T-helper 17 cell (primary cell): ENCODE results near the gene CDC42BPB. TPM values are rescaled to one million over a fixed set of nuclear protein-coding genes. Genes with fewer than 3 reads are reported as not detected.

ENCODE experiments used
- ATAC-seq: fragments of 150-1000 bp; cut with Tn5 transposase; 2 replicates; pipeline ENCODE4 v1.10.0; 2021; ENCODE audit warnings: mild to moderate bottlenecking, moderate library complexity
- DNase-seq, 3 donors: peaks; one replicate each; pipeline versions ENCODE4 v3.0.0 to v3.0.0-alpha.2; 2020 to 2021
- H3K9me3 ChIP-seq: one replicate; pipeline ENCODE4 v1.7.0; 2013; ENCODE audit warnings: low read length, mild to moderate bottlenecking; ENCODE audit not compliant: control insufficient read depth, poor library complexity, severe bottlenecking
- H3K27ac Mint-ChIP-seq: one replicate; pipeline ENCODE4 v1.8.0; 2022; ENCODE audit warnings: mild to moderate bottlenecking, moderate library complexity, mixed read lengths
- H3K27me3 Mint-ChIP-seq: one replicate; pipeline ENCODE4 v1.8.0; 2022; ENCODE audit warnings: mixed read lengths
- H3K36me3 Mint-ChIP-seq: one replicate; pipeline ENCODE4 v1.8.0; 2022; ENCODE audit warnings: low read depth, mixed read lengths
- H3K4me1 Mint-ChIP-seq: one replicate; pipeline ENCODE4 v1.8.0; 2022; ENCODE audit warnings: mild to moderate bottlenecking, mixed read lengths
- H3K4me3 Mint-ChIP-seq: one replicate; pipeline ENCODE4 v1.8.0; 2022; ENCODE audit warnings: mild to moderate bottlenecking, moderate library complexity, mixed read lengths
- total RNA-seq, 4 donors: library from RNA in 2 of 4; stranded (reverse) in 2 of 4; gene quantifications; one replicate each; pipeline ENCODE4 v1.2.3 and lab custom pipeline; 2022 to 2026

The CDC42BPB gene
- total RNA-seq, 2 donors from 2014 or later: 11.6 to 16.3 TPM

GRCh38 chr14:103006106-103006505 is 51.2 kb downstream of the CDC42BPB start:
- Mint-ChIP-seq H3K4me3 (no peak overlapping the region), H3K27ac (no peak overlapping the region), H3K36me3 (peaks cover 2% of the 10 kb centered on the region), H3K27me3 (no peaks in the 10 kb centered on the region), H3K4me1 (peaks cover 2% of the 10 kb centered on the region)
- no peaks in the 10 kb centered on the region for H3K9me3 ChIP-seq
- DNase-seq (no peak), ATAC-seq (no peak)

- no peak for ATAC-seq
- H3K27me3 Mint-ChIP-seq: no peaks in the 10 kb centered on the region
- H3K36me3 Mint-ChIP-seq: peaks cover 2% of the 10 kb centered on the region
- no peak overlapping the region for H3K4me3 Mint-ChIP-seq
- H3K9me3 ChIP-seq: no peaks in the 10 kb centered on the region
- H3K27ac Mint-ChIP-seq: peak overlapping the region; percentile 27
- H3K4me1 Mint-ChIP-seq: peaks cover 2% of the 10 kb centered on the region
- no peak for DNase-seq
Measured at GRCh38 chr14:103003850-103004249, 53.5 kb downstream of the CDC42BPB start.

- Mint-ChIP-seq H3K27ac (no peak overlapping the region), H3K36me3 (peaks cover 2% of the 10 kb centered on the region)
Measured at GRCh38 chr14:103003351-103003615, 54.1 kb downstream of the CDC42BPB start.

DNA sequence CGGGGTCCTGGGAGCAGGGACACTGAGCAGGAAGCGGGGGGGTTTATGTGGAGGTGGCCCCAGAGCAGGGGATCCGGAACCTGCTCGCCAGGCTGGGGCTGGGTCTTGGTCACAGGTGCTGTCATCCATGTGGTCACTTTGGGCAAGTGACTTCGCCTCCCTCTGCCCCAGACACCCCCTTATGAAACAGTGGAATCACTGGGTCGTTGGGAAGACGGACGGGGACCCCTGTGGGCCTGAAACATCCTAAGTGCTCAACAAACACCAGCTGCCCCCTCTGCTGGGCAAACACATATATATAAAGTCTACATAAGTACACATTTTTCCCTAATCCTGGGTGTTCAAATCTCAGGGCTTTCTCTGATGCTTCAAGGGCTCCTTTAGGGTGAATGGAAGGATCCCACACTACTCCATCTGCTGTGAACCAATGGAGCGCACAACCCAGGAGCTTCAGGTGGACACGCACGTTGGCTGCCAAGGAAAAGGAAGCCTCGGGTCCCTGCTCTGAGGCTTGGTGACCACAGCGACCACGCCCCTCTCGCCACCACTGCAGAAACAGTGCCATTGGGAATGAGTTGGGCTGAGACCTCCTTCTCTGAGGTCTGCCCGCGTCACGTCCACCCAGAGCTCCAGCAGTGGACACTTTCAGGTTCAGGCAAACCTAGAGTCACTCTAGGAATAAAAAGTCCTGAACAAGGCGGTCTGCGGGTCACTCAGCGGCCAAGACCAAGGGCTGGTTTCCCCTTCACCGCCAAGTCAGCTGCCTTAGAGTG is 54.6 kb downstream of the CDC42BPB start:
- H3K9me3 ChIP-seq: no peaks in the 10 kb centered on the region
- Mint-ChIP-seq H3K4me3 (no peak overlapping the region), H3K27ac (no peak overlapping the region), H3K36me3 (peaks cover 2% of the 10 kb centered on the region), H3K4me1 (peaks cover 2% of the 10 kb centered on the region), H3K27me3 (no peaks in the 10 kb centered on the region)
- ATAC-seq (no peak), DNase-seq (no peak)

More at GRCh38 chr14:103003351-103003615, 54.1 kb downstream of the CDC42BPB start:
- H3K9me3 ChIP-seq: no peaks in the 10 kb centered on the region
- ATAC-seq (no peak), DNase-seq (no peak)
- H3K4me1 Mint-ChIP-seq: peaks cover 2% of the 10 kb centered on the region
- no peaks in the 10 kb centered on the region for H3K27me3 Mint-ChIP-seq
- H3K4me3 Mint-ChIP-seq: no peak overlapping the region

DNA sequence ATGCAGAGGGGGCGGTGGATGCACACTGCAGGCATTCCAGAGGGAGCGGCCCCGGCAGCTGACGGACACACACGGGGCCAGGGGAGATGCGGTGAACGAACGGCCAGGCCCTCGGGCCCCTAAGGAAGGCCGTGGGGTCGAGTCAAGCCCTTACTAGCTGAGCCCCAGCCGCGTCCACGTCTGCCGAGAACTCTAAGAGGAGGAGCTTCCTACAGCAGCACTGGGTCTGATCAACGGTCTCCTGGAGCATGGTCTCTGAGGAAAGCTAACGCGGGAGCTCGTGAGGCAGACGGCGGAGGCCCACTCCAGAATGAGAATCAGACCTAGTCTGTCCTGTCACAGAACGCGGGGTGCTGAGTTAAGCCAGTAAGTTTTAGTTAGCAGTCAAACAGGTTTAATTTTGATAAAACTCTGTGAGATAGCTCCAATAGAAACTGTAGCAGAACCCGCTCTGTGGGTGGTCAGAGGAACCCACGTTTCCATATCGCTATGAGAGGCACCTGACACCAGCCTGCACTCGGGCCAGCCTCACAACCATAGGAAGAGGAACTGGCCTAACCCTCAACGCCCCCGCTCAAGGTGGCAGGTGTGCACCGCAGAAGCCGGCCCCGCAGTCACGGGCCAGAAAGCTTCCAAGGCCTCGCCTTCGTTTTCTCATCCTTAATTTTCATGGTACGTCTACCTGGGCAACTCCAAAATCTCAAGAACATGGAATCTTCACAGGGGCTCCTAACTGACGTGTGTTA is 55.5 kb downstream of the CDC42BPB start:
- no peaks in the 10 kb centered on the region for H3K4me1 Mint-ChIP-seq
- no peak overlapping the region for H3K27ac Mint-ChIP-seq
- DNase-seq (no peak), ATAC-seq (no peak)
- H3K9me3 ChIP-seq: no peaks in the 10 kb centered on the region
- H3K36me3 Mint-ChIP-seq: no peaks in the 10 kb centered on the region
- H3K27me3 Mint-ChIP-seq: no peaks in the 10 kb centered on the region
- no peak overlapping the region for H3K4me3 Mint-ChIP-seq

DNA sequence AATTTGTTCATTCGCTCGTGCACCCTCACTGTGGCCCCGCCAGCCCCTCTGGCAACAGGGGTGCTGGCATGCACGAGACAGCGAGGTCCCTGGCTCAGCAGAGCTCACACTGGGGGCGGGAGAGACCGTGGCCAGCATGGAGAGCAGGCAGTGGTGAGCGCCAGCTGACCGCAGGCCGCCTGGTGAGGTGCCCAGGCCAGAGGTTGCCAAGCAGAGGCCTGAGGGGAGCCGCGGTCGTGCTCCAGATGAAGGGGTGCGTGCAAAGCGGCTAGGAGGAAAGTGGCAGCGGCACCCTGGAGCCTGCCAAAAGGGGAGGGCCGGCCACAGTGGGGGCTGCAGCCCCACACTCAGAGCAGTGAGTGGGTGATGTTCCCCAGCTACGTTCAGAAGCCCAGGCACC is 56.1 kb downstream of the CDC42BPB start:
- no peaks in the 10 kb centered on the region for H3K9me3 ChIP-seq
- H3K4me1 Mint-ChIP-seq: no peaks in the 10 kb centered on the region
- H3K27me3 Mint-ChIP-seq: no peaks in the 10 kb centered on the region
- DNase-seq: no peak
- H3K27ac Mint-ChIP-seq: no peak overlapping the region
- ATAC-seq: no peak
- no peak overlapping the region for H3K4me3 Mint-ChIP-seq
- H3K36me3 Mint-ChIP-seq: no peaks in the 10 kb centered on the region

DNA sequence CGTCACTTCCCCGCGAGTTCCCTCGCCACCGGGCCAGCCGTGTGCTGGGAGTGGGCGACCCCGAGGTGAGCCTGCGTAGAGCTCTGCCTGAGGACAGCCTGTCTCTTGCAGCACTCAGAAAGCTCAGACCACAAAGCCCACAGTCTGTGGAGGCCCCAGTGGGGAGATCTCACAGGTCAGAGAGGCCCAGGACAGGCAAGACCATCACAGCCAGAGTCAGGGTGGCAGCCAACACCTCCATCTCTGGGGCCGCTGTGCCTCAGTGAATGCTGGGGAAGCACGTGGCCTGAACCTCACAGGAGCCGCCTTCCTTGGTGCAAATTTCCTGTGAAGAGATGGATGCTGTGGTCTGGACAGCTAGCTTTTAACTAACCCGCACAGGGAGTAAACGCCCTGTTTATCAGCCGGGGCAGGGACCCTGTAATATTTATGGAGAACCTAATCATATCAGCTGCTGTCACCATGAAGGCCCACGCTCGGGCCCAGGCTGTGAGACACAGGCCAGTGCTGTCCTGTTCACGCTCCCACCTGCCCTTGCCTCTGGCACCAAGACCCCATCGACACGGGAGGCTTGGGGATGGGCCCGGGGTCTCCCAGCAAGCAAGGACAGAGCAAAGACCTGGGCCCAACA is 56.9 kb downstream of the CDC42BPB start:
- DNase-seq (no peak), ATAC-seq (no peak)
- Mint-ChIP-seq H3K4me1 (no peaks in the 10 kb centered on the region), H3K27ac (no peak overlapping the region), H3K4me3 (no peak overlapping the region), H3K36me3 (no peaks in the 10 kb centered on the region), H3K27me3 (no peaks in the 10 kb centered on the region)
- no peaks in the 10 kb centered on the region for H3K9me3 ChIP-seq

GRCh38 chr14:102999227-102999895 is 58.0 kb downstream of the CDC42BPB start:
- Mint-ChIP-seq H3K4me1 (peaks cover 3% of the 10 kb centered on the region), H3K36me3 (no peaks in the 10 kb centered on the region), H3K4me3 (no peak overlapping the region), H3K27me3 (no peaks in the 10 kb centered on the region), H3K27ac (no peak overlapping the region)
- ATAC-seq: no peak
- no peak for DNase-seq
- H3K9me3 ChIP-seq: no peaks in the 10 kb centered on the region

DNA sequence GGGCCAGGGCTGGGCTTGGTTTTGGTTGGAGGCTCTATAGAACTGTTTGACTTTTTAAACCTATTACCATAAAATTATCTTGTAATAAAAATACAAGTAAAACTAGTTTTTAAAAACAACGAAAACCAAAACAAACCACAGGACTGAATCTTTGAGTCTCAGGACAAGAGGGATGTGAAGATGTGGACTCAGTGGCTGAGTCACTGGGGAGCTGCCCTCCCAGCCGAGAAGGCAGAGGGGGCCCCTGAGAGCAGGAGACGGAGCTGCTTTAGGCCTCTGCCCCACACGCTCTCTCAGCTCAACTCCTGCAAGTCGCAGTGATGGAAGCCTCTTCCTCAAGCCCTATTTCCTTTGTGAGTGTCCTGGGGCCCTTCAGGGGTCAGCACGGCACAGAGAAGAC is 59.0 kb downstream of the CDC42BPB start:
- H3K36me3 Mint-ChIP-seq: no peaks in the 10 kb centered on the region
- H3K9me3 ChIP-seq: no peaks in the 10 kb centered on the region
- DNase-seq (no peak), ATAC-seq (no peak)
- H3K27ac Mint-ChIP-seq: no peak overlapping the region
- no peak overlapping the region for H3K4me3 Mint-ChIP-seq
- H3K4me1 Mint-ChIP-seq: peaks cover 7% of the 10 kb centered on the region
- H3K27me3 Mint-ChIP-seq: no peaks in the 10 kb centered on the region

DNA sequence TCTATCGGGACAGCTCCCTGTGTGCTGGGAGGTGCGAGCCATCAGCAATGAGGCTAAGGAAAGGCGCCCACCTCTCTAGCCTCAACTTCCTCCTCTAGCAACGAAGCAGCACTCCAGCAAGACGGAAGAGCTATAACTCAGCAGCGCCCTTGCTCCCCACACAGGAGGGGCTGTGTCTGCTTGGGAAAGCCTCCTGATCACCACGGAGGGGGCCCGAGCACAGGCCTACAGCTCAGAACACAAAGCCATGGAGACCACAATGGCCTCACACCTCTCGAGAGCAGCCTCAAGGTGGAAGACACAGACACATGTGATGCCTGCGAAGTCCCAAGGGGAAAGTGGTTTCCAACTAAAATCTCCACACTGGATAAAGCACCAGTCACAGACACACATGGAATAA is 60.4 kb downstream of the CDC42BPB start:
- no peaks in the 10 kb centered on the region for H3K9me3 ChIP-seq
- Mint-ChIP-seq H3K27me3 (no peaks in the 10 kb centered on the region), H3K4me3 (no peak overlapping the region), H3K4me1 (peaks cover 7% of the 10 kb centered on the region), H3K27ac (peak overlapping the region; percentile 34), H3K36me3 (no peaks in the 10 kb centered on the region)
- ATAC-seq: no peak
- no peak for DNase-seq

DNA sequence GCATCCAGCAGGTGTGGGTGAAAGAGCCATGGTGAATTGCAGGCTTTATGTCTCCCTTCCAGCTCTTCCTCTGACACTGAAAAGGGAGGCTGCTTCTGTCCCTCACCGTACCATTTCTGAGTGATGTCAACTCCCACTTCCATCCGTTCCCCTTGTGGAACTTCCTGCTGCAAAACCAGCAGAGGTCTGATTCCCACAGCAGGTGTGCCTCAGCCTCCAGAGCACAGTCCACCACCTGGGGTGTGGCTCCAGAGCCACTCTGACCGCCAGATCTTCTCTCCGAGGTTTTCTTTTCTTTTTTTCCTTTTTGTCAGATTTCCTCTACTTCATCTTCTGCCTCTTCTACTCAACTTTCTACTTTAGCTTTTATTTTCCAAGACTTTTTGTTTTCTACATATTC is 62.7 kb downstream of the CDC42BPB start:
- H3K36me3 Mint-ChIP-seq: peaks cover 6% of the 10 kb centered on the region
- no peaks in the 10 kb centered on the region for H3K9me3 ChIP-seq
- peak overlapping the region; percentile 59 for H3K27ac Mint-ChIP-seq
- H3K4me1 Mint-ChIP-seq: peaks cover 7% of the 10 kb centered on the region
- H3K27me3 Mint-ChIP-seq: no peaks in the 10 kb centered on the region
- DNase-seq: no peak
- no peak for ATAC-seq
- no peak overlapping the region for H3K4me3 Mint-ChIP-seq

- no peak overlapping the region for H3K4me3 Mint-ChIP-seq
- DNase-seq: no peak
- peaks cover 7% of the 10 kb centered on the region for H3K4me1 Mint-ChIP-seq
- no peak for ATAC-seq
- H3K27me3 Mint-ChIP-seq: no peaks in the 10 kb centered on the region
- no peak overlapping the region for H3K27ac Mint-ChIP-seq
- H3K9me3 ChIP-seq: no peaks in the 10 kb centered on the region
- H3K36me3 Mint-ChIP-seq: peaks cover 6% of the 10 kb centered on the region
Measured at GRCh38 chr14:102993523-102993922, 63.8 kb downstream of the CDC42BPB start.

- no peak overlapping the region for H3K27ac Mint-ChIP-seq
- no peaks in the 10 kb centered on the region for H3K27me3 Mint-ChIP-seq
- H3K36me3 Mint-ChIP-seq: peaks cover 9% of the 10 kb centered on the region
- peaks cover 7% of the 10 kb centered on the region for H3K4me1 Mint-ChIP-seq
- no peak for DNase-seq
- no peak overlapping the region for H3K4me3 Mint-ChIP-seq
- no peaks in the 10 kb centered on the region for H3K9me3 ChIP-seq
- ATAC-seq: no peak
Measured at GRCh38 chr14:102991376-102991775, 66.0 kb downstream of the CDC42BPB start.
